IMR-90 (cell line): Measurements from ENCODE around the gene ILF2. TPM values are rescaled to one million over a fixed set of nuclear protein-coding genes. Genes with fewer than 3 reads are reported as not detected.

Experiments used
- MAZ ChIP-seq: IDR thresholded peaks from 2 replicates; pipeline ENCODE4 v1.6.1; 2012; ENCODE audit warnings: low read depth, mild to moderate bottlenecking, low read length, improper control_type of control experiment, moderate library complexity, borderline replicate concordance
- polyA plus RNA-seq, 3 experiments: library from polyadenylated mRNA; depleted of rRNA; stranded (reverse); fragments of >200 nt; gene quantifications; 2 replicates each; pipeline ENCODE4 v1.2.3, GENCODE V29; 2012; ENCODE audit warnings: low replicate concordance in 1 of 3
- total RNA-seq: library from RNA; depleted of rRNA; stranded (reverse); fragments of >200 nt; gene quantifications from 2 replicates; pipeline ENCODE4 v1.2.3, GENCODE V29; 2012
- TF ChIP-seq, protein P1 (sequence below): conservative IDR thresholded peaks from 2 replicates; pipeline ENCODE4 v1.5.1; 2012; ENCODE audit warnings: mild to moderate bottlenecking, low read depth, low read length, improper control_type of control experiment

ILF2 gene
- total and polyA plus RNA-seq, 2 of the 4 experiments (the other 2 are of a cell fraction) = 273 to 504 TPM

DNA sequence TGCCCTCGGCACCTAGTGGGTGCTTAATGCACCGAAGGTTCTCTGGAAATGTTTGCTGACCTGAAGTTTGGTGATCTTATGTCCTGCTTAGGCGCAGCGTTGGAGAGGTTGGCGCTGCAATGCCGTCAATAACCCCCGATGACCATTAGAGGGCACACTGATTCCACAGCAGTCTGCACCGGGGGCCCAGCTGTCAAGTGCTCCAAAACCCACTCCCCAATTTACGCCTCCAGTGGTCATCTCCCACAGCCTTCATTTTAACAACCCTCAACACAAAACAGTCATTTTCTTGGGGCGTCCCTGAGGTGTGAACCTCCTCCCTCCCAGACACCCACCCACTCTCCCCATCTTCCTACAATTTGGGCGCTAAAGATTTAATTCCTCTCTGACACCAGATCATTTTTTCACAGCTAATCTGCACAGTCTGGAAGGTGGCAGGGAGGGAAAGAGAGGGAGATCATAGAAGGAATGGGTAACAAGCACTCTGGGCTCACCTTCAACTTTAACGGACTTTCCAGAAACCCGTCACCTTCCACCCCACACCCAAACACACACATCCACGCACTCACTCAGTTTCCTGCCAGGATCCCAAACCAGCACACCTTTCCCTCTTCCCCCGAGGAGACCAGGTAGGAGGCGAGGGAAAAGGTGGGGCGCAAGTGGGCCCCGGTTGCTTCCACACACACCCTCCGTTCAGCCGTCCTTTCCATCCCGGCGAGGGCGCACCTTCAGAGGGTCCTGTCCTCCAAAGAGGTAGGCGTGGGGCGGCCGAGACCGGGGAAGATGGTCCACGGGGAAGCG lies 7.1 kb upstream of the ILF2 start (continued):
- TF ChIP-seq, protein P1, sequence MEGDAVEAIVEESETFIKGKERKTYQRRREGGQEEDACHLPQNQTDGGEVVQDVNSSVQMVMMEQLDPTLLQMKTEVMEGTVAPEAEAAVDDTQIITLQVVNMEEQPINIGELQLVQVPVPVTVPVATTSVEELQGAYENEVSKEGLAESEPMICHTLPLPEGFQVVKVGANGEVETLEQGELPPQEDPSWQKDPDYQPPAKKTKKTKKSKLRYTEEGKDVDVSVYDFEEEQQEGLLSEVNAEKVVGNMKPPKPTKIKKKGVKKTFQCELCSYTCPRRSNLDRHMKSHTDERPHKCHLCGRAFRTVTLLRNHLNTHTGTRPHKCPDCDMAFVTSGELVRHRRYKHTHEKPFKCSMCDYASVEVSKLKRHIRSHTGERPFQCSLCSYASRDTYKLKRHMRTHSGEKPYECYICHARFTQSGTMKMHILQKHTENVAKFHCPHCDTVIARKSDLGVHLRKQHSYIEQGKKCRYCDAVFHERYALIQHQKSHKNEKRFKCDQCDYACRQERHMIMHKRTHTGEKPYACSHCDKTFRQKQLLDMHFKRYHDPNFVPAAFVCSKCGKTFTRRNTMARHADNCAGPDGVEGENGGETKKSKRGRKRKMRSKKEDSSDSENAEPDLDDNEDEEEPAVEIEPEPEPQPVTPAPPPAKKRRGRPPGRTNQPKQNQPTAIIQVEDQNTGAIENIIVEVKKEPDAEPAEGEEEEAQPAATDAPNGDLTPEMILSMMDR = peak; percentile 87
- TF ChIP-seq MAZ = no peak
